OCI-LY3 (cell line): ENCODE results near the gene SLC8A1.

Experiments used
- H2AFZ ChIP-seq: fragments of 200-600, 300-600 bp; shearing (Covaris generic); 2 replicates; pipeline ENCODE4 v1.6.0; 2014; ENCODE audit warnings: antibody characterized with exemption, low read depth, low read length
- H3K27ac ChIP-seq: fragments of 200-600, 300-600 bp; sonication (generic); 2 replicates; pipeline ENCODE4 v1.5.1; 2014; ENCODE audit warnings: mild to moderate bottlenecking, low read length, moderate library complexity, mixed read lengths
- H3K27me3 ChIP-seq: fragments of 200-600, 300-600 bp; sonication (generic); 2 replicates; pipeline ENCODE4 v1.6.1; 2014; ENCODE audit warnings: low read depth, low read length, mixed read lengths
- H3K36me3 ChIP-seq: fragments of 200-600, 300-600 bp; sonication (generic); replicated peaks from 2 replicates; pipeline ENCODE3; 2014; ENCODE audit warnings: low read depth, low read length, mixed read lengths
- H3K4me1 ChIP-seq: fragments of 300-600, 200-600 bp; sonication (generic); 2 replicates; pipeline ENCODE4 v1.6.1; 2014; ENCODE audit warnings: low read length, mixed read lengths
- H3K4me2 ChIP-seq: fragments of 200-600, 300-600 bp; sonication (generic); 2 replicates; pipeline ENCODE4 v1.6.1; 2014; ENCODE audit warnings: low read length, mixed read lengths
- H3K4me3 ChIP-seq: fragments of 300-600, 200-600 bp; sonication (generic); 2 replicates; pipeline ENCODE4 v1.5.1; 2014; ENCODE audit warnings: antibody characterized with exemption, mild to moderate bottlenecking, low read length, moderate library complexity
- H3K79me2 ChIP-seq: fragments of 300-600, 200-600 bp; shearing (Covaris generic); 2 replicates; pipeline ENCODE4 v1.6.1; 2014; ENCODE audit warnings: mild to moderate bottlenecking, low read length, mixed read lengths
- H3K9ac ChIP-seq: fragments of 300-600, 200-600 bp; shearing (Covaris generic); 2 replicates; pipeline ENCODE4 v1.6.0; 2014; ENCODE audit warnings: mild to moderate bottlenecking, low read length, moderate library complexity
- H3K9me3 ChIP-seq: fragments of 200-600, 300-600 bp; shearing (Covaris generic); 2 replicates; pipeline ENCODE4 v1.6.1; 2014; ENCODE audit warnings: low read length, mixed read lengths; ENCODE audit not compliant: insufficient read depth
- H4K20me1 ChIP-seq: fragments of 200-600, 300-600 bp; sonication (generic); 2 replicates; pipeline ENCODE4 v1.6.1; 2016; ENCODE audit warnings: low read length, mixed read lengths; ENCODE audit not compliant: insufficient read depth
- CTCF ChIP-seq: fragments of 200-600, 300-600 bp; sonication (generic); IDR thresholded peaks from 2 replicates; pipeline ENCODE4 v1.5.1; 2014; ENCODE audit warnings: antibody characterized with exemption, low read length, low read depth
- EZH2phosphoT487 ChIP-seq: fragments of 200-600 bp; shearing (Covaris generic); IDR thresholded peaks from 2 replicates; pipeline ENCODE4 v1.6.1; 2018; ENCODE audit warnings: antibody characterized with exemption, mixed run types, low read depth

SLC8A1 gene

GRCh38 chr2:40049781-40050180 lies 402.1 kb downstream of the SLC8A1 start:
- Histone ChIP-seq H3K79me2 (no peaks in the 10 kb centered on the region), H3K27me3 (peaks cover 7% of the 10 kb centered on the region), H3K27ac (no peak overlapping the region), H3K9ac (no peak overlapping the region), H2AFZ (no peak overlapping the region), H4K20me1 (no peaks in the 10 kb centered on the region), H3K4me1 (no peaks in the 10 kb centered on the region), H3K4me2 (no peak overlapping the region), H3K36me3 (no peaks in the 10 kb centered on the region), H3K4me3 (no peak overlapping the region), H3K9me3 (no peaks in the 10 kb centered on the region)
- no peak for TF ChIP-seq CTCF
- no peak for TF ChIP-seq EZH2phosphoT487

GRCh38 chr2:40048506-40048905 lies 403.4 kb downstream of the SLC8A1 start:
- no peak overlapping the region for H3K27ac ChIP-seq
- no peaks in the 10 kb centered on the region for H4K20me1 ChIP-seq
- no peak overlapping the region for H3K4me2 ChIP-seq
- no peaks in the 10 kb centered on the region for H3K4me1 ChIP-seq
- no peak overlapping the region for H2AFZ ChIP-seq
- H3K36me3 ChIP-seq, result no peaks in the 10 kb centered on the region
- no peak overlapping the region for H3K9ac ChIP-seq
- no peaks in the 10 kb centered on the region for H3K79me2 ChIP-seq
- H3K27me3 ChIP-seq, result peaks cover 11% of the 10 kb centered on the region
- no peak overlapping the region for H3K4me3 ChIP-seq
- no peaks in the 10 kb centered on the region for H3K9me3 ChIP-seq
- TF ChIP-seq CTCF (no peak), EZH2phosphoT487 (no peak)

- no peak overlapping the region for H3K9ac ChIP-seq
- H3K27ac ChIP-seq, result no peak overlapping the region
- no peaks in the 10 kb centered on the region for H4K20me1 ChIP-seq
- H3K36me3 ChIP-seq, result no peaks in the 10 kb centered on the region
- H3K4me3 ChIP-seq, result no peak overlapping the region
- no peaks in the 10 kb centered on the region for H3K4me1 ChIP-seq
- no peak overlapping the region for H3K4me2 ChIP-seq
- peaks cover 11% of the 10 kb centered on the region for H3K27me3 ChIP-seq
- H3K79me2 ChIP-seq, result no peaks in the 10 kb centered on the region
- H2AFZ ChIP-seq, result no peak overlapping the region
- H3K9me3 ChIP-seq, result no peaks in the 10 kb centered on the region
- TF ChIP-seq CTCF (no peak), EZH2phosphoT487 (no peak)
These were observed 404.5 kb downstream of the SLC8A1 start for GRCh38 chr2:40047406-40047805.
